GM10248 (cell line): ENCODE data around the gene CAPN10.

ENCODE experiments used
- CTCF ChIA-PET: fragments of 300-600 bp; sonication (Branson Sonifier 250); formaldehyde crosslinking; extraction: SDS; loops from one replicate; lab custom pipeline; 2021; ENCODE audit warnings: antibody characterized with exemption; lab: Yijun Ruan, JAX
- POLR2A ChIA-PET: fragments of 350-650 bp; sonication (Branson Sonifier 250); formaldehyde crosslinking; extraction: SDS; loops from one replicate; lab custom pipeline; 2020; ENCODE audit warnings: antibody characterized with exemption; lab: Yijun Ruan, JAX
- DNase-seq: peaks from one replicate; pipeline ENCODE4 v3.0.0; 2012; ENCODE audit errors: extremely low spot score
- CTCF ChIP-seq: IDR thresholded peaks from 2 replicates; pipeline ENCODE4 v1.5.1; 2012; ENCODE audit warnings: mild to moderate bottlenecking, low read depth; ENCODE audit errors: extremely low read depth, missing control alignments, control extremely low read depth

CAPN10 gene

GRCh38 chr2:240566203-240567136 is 20.1 kb upstream of the CAPN10 start:
- TF ChIP-seq CTCF: peak; percentile 76
- DNase-seq: peak; percentile 92
- POLR2A ChIA-PET: interaction anchor here (0.6 to 3.6 kb wide), 3 partner anchors 15 to 1139 kb away, joined by 3 to 34 read pairs (median 4); partner anchors contain the start of gene CAPN10
- CTCF ChIA-PET: interaction anchor here (0.9 to 7.7 kb wide), 18 partner anchors 9 to 268 kb away, joined by 3 to 167 read pairs (median 4); partner anchors contain the start of genes ANKMY1 and CAPN10

DNA sequence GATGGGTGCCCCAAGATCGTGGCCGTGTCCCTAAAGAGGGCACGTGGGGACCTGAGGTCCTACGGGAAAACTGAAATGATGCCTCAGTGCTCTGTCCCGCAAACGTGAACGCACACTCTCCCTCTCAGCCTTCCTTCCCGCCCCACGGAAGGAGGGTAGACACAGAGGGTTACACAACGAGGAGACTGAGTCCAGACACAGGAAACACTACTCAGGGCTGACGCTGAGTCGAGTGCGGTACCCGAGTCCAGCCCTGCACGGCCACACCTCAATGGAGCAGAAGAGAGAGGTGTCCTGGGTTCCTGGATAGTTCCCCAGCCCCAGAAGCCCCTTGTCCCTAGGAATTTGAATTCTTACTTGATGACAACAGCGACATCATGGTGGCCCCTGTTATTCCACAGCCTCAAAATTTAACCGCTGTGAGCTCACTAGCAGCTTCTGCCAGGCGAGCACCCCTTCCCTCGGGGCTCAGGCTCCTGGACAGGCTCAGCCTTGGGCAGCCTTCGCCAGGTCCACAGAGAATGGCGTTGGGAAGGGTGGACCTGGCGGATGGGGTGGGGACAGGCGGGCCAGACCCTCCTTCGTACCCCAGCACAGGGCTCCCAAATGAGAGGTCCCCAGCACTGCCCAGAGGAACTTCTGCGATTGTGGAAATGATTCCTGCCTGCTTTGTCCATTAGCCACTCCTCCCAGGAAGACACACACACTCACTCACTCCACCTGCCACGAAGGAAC is 19.2 kb upstream of the CAPN10 start:
- CTCF ChIA-PET: interaction anchor here (1.0 to 7.7 kb wide), 10 partner anchors 10 to 55 kb away, joined by 3 to 167 read pairs (median 13); partner anchors contain the start of genes ANKMY1 and CAPN10

DNA sequence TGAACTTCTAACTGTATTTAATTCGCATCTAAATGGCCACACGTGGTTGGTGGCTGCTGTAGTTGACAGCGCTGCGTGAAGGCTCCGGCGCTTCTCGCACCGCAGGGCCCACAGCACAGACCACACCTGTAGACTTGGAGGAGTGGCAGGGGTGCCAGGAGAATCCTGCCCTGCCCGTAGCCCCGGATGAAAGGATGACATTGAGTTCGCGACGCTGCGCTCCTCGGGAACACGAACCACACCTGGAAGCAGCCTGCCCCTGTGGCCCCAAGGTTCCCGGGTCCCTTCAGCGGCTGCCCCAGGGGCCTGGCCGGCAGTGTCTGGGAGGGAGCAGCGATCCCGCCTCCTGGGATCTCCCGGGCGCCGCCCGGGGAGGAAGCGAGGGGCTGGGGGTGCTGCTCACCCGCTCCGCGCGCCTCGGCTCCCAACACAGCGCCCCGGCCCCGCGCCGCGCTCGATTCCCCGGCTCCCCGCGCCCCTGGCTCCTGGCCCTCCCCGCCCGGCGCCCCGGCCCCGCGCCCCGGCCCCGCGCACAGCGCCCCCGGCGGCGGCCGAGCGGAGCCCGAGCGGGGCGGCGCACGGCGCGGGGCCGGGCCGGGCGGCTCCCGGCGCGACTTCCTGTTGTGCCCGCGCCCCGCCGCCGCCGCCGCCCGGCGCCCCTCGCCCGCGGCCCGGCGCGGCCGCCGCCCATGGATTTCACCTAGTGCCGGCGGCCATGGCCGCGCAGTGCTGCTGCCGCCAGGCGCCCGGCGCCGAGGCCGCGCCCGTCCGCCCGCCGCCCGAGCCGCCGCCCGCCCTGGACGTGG is 18.5 kb upstream of the CAPN10 start, which contains the start of gene RNPEPL1:
Gene RNPEPL1 (plus strand): TSS at position 613 of the 806 bp plus-strand sequence. CDS start 103 bp downstream, at position 716.
- DNase-seq: peak; percentile 63
- CTCF ChIA-PET: interaction anchor here (1.1 to 7.7 kb wide), 5 partner anchors 10 to 54 kb away, joined by 3 to 167 read pairs (median 17); partner anchors contain the start of gene CAPN10
- TF ChIP-seq CTCF: no peak
- POLR2A ChIA-PET: interaction anchor here (1.2 to 1.5 kb wide), 2 partner anchors 16 to 18 kb away, joined by 4 to 6 read pairs; partner anchors contain the start of gene CAPN10

More for the DNA sequence above, 19.2 kb upstream of the CAPN10 start:
- POLR2A ChIA-PET: interaction anchor here (3.6 kb wide), 1 partner anchor 18 kb away, joined by 34 read pairs; the partner anchor contains the start of gene CAPN10
- no peak for DNase-seq
- TF ChIP-seq CTCF: no peak

DNA sequence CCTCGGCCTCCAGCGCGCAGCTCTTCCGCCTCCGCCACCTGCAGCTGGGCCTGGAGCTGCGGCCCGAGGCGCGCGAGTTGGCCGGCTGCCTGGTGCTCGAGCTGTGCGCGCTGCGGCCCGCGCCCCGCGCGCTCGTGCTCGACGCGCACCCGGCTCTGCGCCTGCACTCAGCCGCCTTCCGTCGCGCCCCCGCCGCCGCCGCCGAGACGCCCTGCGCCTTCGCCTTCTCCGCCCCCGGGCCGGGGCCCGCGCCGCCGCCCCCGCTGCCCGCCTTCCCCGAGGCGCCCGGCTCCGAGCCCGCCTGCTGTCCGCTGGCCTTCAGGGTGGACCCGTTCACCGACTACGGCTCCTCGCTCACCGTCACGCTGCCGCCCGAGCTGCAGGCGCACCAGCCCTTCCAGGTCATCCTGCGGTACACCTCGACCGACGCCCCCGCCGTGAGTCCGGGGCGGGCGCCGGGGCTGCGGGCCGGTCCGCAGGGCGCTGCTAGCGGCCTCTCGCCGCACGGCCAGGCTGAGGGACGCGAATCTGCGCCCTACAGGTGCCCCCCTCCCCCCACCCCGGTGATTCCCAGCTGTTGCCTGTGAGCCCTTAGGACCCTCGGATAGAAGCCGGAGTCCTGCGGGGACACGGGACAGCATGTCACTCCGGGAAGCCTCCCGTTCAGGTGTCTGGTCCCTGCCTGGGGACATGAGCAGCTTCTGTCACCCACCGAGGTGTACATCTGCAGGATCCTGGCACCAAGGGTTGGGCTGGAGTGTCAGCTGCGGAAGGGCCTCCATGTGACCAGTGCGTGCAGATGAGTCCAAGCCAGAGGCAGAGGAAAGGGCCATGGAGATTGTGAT is 17.6 kb upstream of the CAPN10 start:
- peak; percentile 62 for DNase-seq
- POLR2A ChIA-PET: interaction anchor here (1.2 to 1.5 kb wide), 2 partner anchors 16 to 17 kb away, joined by 4 to 6 read pairs; partner anchors contain the start of gene CAPN10
- CTCF ChIA-PET: interaction anchor here (1.1 to 1.7 kb wide), 2 partner anchors 10 to 16 kb away, joined by 3 to 17 read pairs; no protein-coding TSS in a partner anchor
- TF ChIP-seq CTCF: no peak

DNA sequence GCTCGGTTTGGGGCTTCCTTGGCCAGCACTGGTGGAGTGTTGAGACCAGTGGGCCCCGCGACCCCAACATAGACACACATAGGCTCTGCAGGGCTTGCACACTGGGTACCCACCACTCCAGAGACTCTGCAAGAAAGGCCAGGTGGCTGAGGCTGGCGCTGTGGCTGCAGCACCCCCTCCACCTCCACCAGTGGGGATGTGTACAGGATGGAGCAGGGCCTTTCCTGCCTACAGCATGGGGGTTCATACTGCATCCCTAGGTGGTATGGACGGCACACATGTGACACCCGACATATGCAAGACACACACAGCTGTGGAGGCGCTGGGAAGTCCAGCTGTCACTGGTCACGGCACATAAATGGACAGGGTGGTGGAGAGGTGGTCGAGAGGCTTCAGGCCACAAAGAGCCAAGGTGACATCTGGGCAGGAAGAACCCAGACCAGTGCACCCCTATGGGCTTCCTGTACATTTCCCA is 17.0 kb upstream of the CAPN10 start:
- TF ChIP-seq CTCF: no peak

More for the DNA sequence above, 17.0 kb upstream of the CAPN10 start:
- ChIA-PET POLR2A (interaction anchor here (1.5 kb wide), 1 partner anchor 15 kb away, joined by 4 read pairs; no protein-coding TSS in a partner anchor), CTCF (interaction anchor here (1.1 to 1.7 kb wide), 2 partner anchors 9 to 16 kb away, joined by 3 to 17 read pairs; no protein-coding TSS in a partner anchor)
- no peak for DNase-seq
